Measurements from ENCODE around the gene PRSS50. TPM values are rescaled to one million over a fixed set of nuclear protein-coding genes. Genes with fewer than 3 reads are reported as not detected.
"Not testable (repeated sequence)": the region's sequence is repeated elsewhere in the genome, so short reads cannot be mapped to it uniquely, and the experiment has no call there.

Gene PRSS50, protein sequence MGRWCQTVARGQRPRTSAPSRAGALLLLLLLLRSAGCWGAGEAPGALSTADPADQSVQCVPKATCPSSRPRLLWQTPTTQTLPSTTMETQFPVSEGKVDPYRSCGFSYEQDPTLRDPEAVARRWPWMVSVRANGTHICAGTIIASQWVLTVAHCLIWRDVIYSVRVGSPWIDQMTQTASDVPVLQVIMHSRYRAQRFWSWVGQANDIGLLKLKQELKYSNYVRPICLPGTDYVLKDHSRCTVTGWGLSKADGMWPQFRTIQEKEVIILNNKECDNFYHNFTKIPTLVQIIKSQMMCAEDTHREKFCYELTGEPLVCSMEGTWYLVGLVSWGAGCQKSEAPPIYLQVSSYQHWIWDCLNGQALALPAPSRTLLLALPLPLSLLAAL
- not detected in 2 replicates for total RNA-seq

DNA sequence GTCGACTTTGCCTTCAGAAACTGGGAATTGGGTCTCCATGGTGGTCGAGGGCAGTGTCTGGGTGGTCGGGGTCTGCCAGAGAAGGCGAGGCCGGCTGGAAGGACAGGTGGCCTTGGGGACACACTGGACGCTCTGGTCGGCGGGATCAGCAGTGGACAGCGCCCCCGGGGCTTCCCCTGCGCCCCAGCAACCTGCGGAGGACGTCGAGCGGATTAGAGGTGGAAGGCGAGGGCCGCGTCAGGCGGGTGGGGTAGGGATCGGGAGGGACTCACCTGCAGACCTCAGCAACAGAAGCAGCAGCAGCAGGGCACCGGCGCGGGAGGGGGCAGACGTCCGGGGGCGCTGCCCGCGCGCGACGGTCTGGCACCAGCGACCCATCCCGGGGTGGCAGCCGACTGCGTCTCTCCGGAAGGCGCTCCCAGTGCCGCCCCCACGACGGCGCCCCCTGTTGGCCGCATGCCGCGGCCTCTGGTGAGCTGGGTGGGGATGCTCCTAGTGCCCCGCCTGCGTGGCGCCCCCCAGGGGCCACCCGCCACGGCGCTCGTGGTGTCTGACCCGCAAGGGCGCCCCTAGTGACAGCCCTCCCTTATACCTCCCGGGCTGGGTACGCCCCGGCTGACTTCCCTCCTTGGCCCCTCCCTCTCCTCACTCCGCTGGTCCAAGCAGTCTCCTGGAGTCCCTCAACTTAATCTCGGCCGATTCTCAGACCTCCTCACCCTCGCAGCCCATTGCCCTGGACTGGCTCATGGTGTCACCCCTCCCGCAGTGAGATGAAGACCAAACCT, at the start of gene PRSS50:
PRSS50 (minus strand) TSS at position 423 of the 785 bp plus-strand sequence; CDS start at position 378, 45 bp downstream.
- DNase-seq = no peak

DNA sequence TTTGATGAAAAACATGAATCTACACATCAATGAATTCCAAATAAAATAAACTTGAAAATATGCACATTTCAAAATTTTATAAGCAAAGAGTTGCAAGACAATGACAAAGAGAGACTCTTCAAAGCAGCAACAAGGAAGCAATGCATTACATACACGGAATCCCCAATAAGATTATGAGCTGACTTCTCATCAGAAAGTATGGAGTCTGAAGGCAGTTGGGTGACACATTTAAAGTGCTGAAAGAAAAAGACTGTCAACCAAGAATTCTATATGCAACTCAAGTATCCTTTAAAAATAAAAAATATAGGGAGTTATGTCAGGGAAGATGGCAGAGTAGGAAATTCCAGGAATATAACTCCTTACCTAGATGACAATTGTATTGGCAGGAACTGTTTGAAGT, 46.5 kb upstream of the PRSS50 start:
- no peak for DNase-seq

DNA sequence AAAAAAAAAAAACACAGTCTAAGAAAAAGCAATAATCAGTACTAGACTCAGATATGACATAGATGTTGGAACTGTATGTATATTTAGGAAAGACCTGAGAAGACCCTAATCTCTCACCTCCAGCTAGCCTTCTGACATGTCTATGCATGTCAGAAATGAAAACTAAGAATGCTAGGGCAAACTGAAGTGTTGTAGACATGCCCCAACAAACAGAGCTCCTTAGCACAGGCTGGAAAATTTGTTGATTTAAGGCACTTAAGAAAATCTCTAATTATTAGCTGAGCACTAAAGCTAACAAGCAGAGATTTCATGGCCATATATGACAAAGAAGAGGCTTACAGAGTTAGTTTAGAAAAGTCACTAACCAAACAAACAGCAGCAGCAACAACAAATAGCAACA, 45.5 kb upstream of the PRSS50 start:
- DNase-seq = no peak

DNA sequence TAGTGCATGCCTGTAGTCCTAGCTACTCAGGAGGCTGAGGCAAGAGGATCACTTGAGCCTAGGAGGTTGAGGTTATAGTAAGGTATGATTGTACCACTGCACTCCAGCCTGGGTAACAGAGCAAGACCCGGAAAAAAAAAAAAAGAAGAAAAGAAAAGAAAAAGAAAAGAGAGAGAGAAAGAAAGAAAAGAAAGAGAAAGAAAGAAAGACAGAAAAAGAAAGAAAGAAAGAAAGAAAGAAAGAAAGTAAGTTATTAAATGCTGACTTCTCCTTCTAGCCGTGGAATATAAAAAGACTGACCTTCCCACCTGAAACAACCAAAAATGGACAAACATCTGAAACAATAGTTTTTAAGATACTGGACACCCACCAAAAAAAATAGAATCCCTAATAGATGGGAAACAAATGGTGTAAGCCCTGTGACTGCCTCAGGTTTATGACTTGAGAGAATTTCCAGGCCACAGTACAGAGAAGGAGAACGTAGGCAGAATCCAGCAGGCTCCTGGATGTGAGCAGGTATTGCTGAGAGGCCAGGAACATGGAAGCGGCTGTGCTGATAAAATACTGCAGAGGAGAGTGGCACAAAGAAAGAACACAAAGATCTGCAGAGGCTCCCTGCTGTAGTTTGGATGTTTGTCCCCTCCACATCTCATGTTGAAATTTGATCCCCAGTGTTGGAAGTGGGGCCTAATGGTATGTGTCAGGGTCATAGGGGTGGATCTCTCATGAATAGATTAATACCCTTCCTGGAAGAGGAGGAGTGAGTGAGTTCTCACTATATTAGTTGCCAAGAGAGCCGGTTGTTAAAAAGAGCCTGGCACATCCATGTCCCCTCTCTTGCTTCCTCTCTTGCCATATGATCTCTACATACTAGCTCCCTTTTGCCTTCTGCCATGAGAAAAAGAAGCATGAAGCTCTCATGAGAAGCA, 41.8 kb upstream of the PRSS50 start:
- no peak for DNase-seq

DNA sequence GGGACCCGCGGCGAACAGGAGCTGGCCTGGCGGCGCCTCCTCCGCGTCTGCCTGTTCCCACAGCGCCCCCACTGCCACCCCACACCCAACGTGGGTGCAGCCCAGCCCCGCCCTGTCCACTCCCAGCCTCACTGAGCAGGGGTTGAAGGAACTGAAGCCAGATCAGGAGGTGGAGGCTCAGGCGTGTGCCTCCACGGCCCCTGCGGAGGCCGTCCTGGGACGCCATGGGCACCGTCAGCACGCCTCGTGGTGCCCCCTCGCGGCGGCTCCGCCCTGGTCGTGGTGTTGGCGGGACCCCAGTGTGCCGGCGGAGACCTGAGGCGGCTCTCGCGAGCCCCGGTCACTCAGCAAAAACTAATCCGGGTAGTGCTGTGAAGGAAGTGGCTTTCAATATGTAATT, 39.0 kb upstream of the PRSS50 start:
- no peak for DNase-seq

DNA sequence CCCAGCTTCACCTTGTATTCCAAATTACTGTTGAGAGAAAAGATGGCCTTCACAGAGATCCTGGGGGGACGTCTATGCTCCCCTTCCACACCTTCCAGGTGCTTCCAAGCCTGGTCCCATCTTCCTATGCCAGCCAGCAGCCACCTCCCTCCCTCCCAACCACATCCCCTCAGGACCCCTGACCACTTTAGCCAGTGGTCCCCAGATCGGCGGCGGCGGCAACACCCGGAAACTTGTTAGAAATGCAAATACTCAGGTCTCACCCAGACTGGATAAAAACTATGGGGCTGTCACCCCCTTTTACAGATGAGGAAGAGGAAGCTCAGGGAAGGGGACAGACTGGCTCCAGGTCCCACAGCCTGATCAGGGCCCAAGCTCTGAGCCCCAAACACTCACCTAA, 38.0 kb upstream of the PRSS50 start:
- no peak for DNase-seq

DNA sequence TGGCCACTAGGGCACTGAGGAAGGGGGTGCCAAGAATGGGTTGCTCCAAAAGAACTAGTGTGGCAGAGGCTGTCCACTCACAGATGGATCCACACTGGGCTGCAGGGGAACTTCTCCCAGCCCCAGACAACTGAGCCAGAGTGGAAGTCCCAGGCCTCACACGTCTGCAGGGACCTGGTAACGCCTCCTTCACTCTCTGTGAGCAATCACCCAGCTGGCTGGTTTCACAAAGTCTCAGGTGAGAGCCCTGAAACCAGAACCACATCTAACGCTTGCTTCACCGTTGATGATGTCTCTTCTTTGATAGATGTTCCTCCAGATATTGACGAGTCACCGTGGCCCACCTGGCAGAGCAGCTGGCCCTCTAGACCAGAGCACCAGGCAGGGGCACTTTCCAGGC, 35.5 kb upstream of the PRSS50 start:
- not testable (repeated sequence) for DNase-seq

DNA sequence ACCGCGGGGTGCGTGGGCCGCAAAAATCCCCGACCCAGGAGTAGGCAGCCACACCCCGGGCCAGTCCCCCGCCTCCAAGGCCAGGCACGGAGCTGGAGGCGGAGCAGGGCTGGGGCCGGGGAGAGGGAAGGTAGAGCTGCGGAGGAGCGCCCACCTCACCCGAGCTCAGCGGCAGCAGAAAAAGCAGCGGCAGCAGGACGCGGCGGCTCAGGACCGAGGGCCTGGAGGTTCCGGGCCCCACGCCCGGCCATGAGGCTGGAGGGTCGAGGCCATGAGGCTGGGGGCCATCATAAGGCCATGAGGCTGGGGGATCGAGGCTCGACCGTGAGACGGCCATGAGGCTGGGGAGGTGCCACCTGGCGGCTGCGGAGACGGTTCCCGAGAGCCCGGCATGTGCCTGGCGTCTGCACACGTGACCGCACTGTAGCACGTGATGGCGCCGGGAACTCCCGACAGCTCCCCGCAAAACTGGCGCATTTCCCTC, 32.9 kb upstream of the PRSS50 start:
- no peak for DNase-seq

DNA sequence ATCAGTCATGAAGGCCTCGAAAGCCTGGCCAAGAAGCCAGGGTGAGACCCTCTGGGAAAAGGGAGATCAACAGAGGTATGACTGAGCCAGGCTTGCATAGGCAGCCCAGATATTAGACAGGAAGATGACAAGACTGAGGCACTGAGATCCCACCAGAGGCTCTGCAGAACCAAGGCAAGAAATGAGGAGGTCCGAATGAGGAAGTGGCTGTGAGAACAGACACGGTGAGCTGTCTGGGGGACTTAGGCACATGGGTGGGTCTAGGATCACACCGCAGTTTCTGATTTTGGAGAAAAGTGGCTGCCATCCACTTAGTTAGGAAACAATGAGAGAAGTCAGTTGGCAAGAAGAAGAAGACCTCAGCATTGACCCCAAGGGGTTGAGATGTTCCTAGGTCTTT, 31.5 kb upstream of the PRSS50 start:
- no peak for DNase-seq

DNA sequence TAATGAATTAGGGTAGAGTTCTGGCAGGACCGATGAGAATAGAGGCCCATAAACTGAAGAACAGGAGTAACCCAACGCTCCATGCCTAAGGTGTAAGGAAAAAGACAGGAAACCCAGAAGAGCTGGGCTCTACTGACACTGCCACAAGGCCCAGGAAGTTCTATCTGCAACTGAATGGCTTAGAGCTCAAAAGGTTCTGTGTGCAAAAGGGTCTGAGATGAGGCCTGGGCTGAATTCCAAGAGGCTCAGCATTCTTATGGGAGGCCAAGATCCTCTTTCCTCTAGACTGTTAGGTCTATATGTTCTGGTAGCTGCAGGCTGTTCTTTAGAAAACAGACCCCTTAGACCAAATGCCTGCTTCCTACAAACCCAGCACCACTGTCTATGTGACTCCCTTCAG, 30.5 kb upstream of the PRSS50 start:
- no peak for DNase-seq

DNA sequence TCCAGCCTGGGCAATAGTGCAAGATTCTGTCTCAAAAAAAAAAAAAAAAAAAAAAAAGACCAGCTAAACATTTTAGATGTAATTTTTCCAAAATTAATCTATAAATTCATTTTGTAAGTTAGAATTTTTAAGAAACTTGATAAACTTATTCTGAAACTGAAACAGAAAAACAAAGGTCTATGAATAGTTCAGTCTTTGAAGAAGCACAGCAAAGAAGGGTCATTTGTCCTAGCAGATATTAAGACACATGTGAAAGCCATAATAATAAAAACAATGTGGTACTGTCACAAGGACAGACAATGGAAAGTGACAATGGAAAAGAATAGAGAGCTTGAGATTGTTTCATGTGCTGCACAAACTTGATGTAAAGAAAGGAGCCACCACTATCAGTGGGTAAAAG, 29.0 kb upstream of the PRSS50 start:
- DNase-seq = no peak

DNA sequence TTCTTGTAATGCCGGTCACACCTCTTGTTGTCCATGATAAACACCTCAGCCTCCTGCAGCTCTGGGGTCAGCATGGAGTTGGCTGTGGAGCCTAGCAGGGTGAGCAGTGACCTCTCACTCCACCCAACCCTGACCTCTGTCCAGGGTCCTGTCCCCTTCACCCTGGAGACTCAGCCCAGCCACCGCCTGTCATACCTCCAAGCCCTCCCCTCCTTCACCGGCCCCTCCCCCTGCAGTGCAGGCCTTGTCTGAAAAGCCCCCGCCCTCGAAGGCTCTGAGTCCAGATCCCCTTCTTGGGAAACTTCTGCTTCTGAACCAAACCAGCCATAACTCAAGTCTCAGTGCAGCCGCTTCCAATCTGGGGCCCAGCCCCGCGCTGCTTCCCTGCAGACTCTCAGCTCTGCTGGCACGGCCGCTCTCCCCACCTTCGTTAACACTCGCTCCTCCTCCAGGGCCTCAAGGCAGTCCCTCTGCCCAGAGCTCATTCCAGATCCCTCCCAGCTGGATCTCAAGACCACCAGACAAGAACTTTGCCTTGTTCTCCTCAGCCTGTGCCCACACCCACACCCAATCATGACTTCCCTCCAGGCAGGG, 25.4 kb upstream of the PRSS50 start:
- DNase-seq = no peak

DNA sequence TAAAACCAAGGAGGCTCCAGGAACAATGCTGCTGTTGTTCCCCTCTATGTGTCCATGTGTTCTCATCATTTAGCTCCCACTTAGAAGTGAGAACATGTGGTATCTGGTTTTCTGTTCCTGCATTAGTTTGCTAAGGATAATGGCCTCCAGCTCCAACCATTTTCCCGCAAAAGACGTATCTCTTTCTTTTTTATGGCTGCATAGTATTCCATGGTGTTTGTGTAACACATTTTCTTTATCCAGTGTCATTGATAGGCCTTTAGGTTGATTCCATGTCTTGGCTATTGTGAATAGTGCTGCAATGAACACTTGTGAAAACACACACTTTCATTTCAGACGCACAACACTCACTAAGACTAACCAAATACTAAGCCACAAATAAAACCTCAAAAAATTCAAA, 21.9 kb upstream of the PRSS50 start:
- DNase-seq = not testable (repeated sequence)

DNA sequence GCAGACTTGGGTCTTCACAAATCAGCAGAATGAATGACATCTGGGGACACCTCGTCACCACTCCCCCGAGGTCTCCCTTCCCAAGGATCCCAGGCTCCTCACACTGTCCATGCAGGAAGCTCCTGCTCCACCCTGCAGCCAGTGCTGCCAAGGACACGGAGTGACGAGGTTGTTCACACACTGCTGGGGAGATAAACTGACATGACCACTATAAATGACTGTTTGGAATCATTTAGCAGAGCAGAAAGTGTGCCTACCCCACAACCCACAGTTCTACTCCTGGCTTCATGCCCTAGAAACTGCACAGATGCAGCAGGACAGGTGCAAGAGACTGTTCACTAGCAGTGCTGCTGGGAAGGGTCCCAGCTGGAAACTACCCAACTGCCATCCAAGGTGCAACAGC, 19.7 kb upstream of the PRSS50 start:
- no peak for DNase-seq

DNA sequence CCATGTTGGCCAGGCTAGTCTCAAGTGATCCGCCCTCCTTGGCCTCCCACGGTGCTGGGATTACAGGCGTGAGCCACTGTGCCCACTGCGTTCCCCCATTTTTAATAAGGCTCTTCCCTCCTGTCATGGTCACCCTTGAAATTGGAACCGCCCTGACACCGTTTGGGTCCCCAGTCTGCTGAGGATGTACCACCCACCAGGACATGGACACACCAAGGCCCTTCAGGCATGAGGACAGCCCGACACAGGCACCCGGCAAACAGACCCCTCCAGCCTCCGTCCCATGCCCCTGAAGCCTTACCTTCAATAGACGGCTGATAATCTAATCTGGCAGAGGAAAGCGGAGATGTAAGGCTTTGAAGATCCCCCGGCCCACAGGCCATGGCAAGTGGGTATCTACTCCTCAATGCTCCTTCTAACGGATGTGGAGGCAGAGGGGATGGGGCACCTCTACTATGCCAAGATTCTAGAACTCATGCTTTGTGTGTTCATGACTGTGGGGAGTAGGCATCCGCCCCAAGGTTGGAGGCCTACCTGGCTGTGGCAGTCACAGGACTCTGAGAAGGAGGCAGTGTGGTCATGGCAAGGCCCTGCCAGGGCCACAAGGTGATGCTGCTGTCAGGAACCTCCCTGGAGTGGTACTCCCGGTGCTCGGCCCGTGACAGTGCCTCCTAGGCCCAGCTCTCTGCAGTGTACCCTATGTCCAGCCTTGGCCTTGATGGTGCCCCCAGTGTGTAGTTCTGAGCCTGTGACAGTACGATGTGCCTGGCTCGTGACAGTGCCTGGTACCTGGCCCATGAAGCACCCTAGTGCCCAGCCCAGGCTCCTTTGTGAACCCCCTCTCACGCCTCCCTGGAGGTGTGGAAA, 18.6 kb upstream of the PRSS50 start:
- DNase-seq = no peak

DNA sequence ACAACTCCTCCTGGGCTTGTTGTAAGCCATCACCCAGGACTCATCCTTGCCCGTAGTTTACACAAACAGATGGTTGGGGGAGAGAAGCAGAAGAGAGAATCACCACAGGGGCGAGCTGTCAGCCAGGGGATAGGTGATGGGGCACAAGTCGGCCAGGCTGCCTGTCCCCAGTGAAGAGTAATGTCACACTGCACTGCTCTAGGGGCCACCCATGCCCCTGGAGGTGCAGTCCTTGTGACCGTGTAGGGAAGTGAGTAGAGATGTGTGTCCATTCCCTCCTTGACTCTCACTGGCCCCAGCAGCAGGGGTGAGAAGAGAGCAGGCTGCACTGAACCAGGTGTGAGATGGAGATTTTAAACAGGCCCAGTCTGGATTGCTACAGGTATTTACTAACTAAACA, 17.1 kb upstream of the PRSS50 start:
- no peak for DNase-seq

DNA sequence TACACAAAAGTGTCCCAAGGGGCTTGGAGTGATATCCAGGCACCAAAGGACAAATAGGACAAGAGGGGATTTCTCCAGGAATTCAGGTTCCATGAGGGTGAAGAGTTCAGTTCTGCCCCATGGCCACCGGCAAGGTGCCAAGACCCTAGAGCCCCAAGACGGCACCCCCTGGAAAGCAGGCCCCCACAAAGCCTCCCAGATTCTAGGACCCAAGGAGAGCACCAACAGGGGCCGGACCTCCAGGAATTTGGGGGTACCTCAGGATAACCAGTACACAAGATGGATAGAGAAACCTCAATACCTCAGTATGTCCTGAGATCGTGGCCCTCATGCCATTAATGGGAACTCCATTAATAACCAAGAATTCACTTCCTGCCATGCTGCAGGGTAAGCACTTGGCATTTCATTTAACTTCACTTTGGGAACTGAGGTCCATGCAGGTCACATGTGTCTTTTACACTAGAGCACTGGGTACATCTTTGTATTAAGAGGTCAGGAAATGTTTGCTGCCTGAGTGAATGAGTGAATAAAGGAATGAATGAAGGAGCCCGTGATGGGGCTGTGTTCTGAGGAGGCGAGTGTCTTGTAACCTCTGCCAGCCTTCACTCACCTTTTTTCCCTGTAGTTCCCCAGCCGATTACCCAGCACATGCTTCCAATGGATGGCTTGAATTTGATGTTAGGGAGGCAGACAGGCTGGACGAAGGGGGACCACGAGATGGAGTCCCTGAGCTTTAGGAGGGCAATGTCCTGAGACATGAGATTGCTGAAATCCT, 15.5 kb upstream of the PRSS50 start:
- DNase-seq = no peak

DNA sequence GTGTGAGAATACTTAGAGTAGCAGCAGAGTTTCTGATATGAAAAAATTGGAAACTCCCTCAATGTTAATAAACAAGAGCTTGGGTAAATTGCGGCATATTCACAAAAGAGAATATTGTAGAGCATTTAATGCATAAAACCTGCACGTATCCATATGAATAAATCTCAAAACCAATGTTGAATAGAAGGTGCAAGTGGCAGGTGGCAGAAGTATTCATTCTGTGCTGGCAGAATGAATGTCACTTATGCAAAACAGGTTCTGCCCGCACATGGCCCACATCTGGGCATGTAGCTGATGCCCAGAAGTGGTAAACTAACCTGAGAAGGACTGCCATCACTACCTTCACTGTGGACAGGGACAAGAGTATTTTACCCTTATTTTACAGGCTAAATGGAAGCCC, 14.1 kb upstream of the PRSS50 start:
- no peak for DNase-seq

DNA sequence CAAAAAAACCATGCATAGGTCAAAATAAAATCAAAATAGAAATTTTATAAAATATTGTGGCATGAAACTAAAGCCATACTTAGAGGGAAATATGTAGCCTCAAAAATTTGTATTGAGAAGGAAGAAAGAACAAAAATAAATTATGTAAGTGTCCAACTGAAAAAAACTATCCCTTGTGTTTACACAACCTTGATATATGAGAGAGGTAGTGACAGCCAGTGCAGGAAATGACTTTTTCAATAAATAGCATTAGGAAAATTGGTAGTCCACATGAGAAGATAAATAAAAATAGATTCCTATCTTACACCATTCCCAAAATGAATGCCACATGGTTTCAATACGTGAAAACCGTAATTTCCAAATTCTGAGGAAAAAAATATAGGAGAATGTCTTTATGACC, 13.2 kb upstream of the PRSS50 start:
- no peak for DNase-seq

DNA sequence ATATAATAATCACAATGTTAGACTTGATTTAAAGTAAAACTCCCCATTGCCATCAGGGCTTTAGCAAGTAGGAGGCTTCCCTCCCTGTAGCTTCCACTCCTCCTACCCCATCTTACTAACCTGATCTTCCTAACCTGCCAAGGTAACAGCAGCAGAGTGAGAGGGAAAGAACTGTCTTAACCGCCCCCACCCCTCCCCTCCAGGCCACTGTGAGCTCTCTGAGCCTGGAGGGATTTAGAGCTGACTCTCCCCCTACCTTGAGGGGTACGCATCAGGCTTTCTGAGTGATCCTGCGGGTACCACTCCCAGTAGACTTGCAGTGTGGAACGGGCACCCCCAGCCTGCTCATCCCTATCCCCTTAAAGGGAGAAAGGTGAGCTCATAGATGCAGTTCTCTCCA, 11.4 kb upstream of the PRSS50 start:
- no peak for DNase-seq
